Spleen (tissue), 11 donors: ENCODE data around the gene ELFN1. TPM values are rescaled to one million over a fixed set of nuclear protein-coding genes. Genes with fewer than 3 reads are reported as not detected.

Experiments
- DNase-seq: peaks from one replicate; pipeline ENCODE4 v3.0.0-alpha.2; 2020
- H3K27ac ChIP-seq, 8 donors: fragments of 200-600 bp; sonication (generic) in 7 of 8; 1 replicate in 4 of 8; 2 replicates in 4 of 8; pipeline versions ENCODE4 v1.5.0 to v1.8.0; 2016 to 2021; ENCODE audit warnings: inconsistent platforms in 4 of 8, mild to moderate bottlenecking in 4 of 8, moderate library complexity in 1 of 8
- H3K27me3 ChIP-seq, 7 donors: fragments of 200-600 bp; sonication (generic) in 6 of 7; replicated peaks in 1 of 7; 1 replicate in 4 of 7; 2 replicates in 3 of 7; pipeline versions ENCODE4 v1.5.0 to v1.8.0; 2016 to 2021; ENCODE audit warnings: inconsistent platforms in 3 of 7, mild to moderate bottlenecking in 1 of 7
- H3K36me3 ChIP-seq, 6 donors: fragments of 200-600 bp; sonication (generic) in 5 of 6; 1 replicate in 4 of 6; 2 replicates in 2 of 6; pipeline versions ENCODE4 v1.5.0 to v1.8.0; 2016 to 2021; ENCODE audit warnings: inconsistent platforms in 2 of 6
- H3K4me1 ChIP-seq, 6 donors: fragments of 200-600 bp; sonication (generic) in 5 of 6; 1 replicate in 3 of 6; 2 replicates in 3 of 6; pipeline versions ENCODE4 v1.5.0 to v1.8.0; 2016 to 2021; ENCODE audit warnings: inconsistent platforms in 3 of 6
- H3K4me3 ChIP-seq, 8 donors: fragments of 200-600 bp; sonication (generic) in 7 of 8; 1 replicate in 4 of 8; 2 replicates in 4 of 8; pipeline versions ENCODE4 v1.5.0 to v1.8.0; 2016 to 2021; ENCODE audit warnings: inconsistent platforms in 4 of 8, mild to moderate bottlenecking in 4 of 8, moderate library complexity in 2 of 8
- H3K9me3 ChIP-seq, 8 donors: fragments of 200-600 bp; sonication (generic) in 7 of 8; 1 replicate in 4 of 8; 2 replicates in 4 of 8; pipeline versions ENCODE4 v1.5.0 to v1.8.0; 2016 to 2021; ENCODE audit warnings: inconsistent platforms in 4 of 8
- POLR2A ChIP-seq, 3 donors: fragments of 450-650 bp; IDR thresholded peaks; one replicate each; pipeline ENCODE4 v1.5.1; 2017; ENCODE audit warnings: antibody characterized with exemption in 3 of 3, mild to moderate bottlenecking in 1 of 3
- POLR2AphosphoS5 ChIP-seq, 3 donors: sonication (generic); formaldehyde crosslinking; IDR thresholded peaks; one replicate each; pipeline ENCODE4 v1.5.1; 2017; ENCODE audit warnings: antibody characterized with exemption in 3 of 3
- WGBS, 5 donors: extraction: QIAGEN DNeasy Blood & Tissue Kit in 3 of 5; methylation state at CpG; one replicate each; pipeline versions ENCODE4 v1.1.5 to v1.1.7; 2013 to 2018; 5-methylcytosine and 5-hydroxymethylcytosine counted together
- intact Hi-C: fragments of 100-400 bp; cut with DNase I; formaldehyde crosslinking; loops from one replicate; pipeline ENCODE4 v1.15.0; 2023; ENCODE audit warnings: low total_unique reads
- polyA plus RNA-seq, 3 donors: library from polyadenylated mRNA; stranded (reverse); fragments of 200-250 nt; gene quantifications; one replicate each; pipeline ENCODE4 v1.2.1, GENCODE V29; 2013
- total RNA-seq, 7 donors: library from RNA; depleted of rRNA in 3 of 7; stranded (reverse); fragments of >200 nt in 3 of 7; fragmentation: NEBNext Ultra II Directional in 4 of 7; extraction: Animal tissue kit (Norgen Biotek cat#: 25700) in 4 of 7; gene quantifications; one replicate each; pipeline versions ENCODE4 v1.1.0 to v1.2.1, GENCODE V29; 2016 to 2021
- TF ChIP-seq, protein P1 (sequence below), 11 experiments: fragments of 200-600 bp in 7 of 11; fragments of 450-650 bp in 4 of 11; sonication (generic) in 4 of 11; IDR thresholded peaks in 8 of 11; conservative IDR thresholded peaks in 3 of 11; 1 replicate in 7 of 11; 2 replicates in 4 of 11; pipeline versions ENCODE4 v1.4.0 to v1.8.0; 2016 to 2021; ENCODE audit warnings: antibody characterized with exemption in 11 of 11, inconsistent platforms in 4 of 11, mild to moderate bottlenecking in 1 of 11
- donor health status: healthy with polysubstance abuse.
- donor health status: DM: no; HTN: no; CAD: no; lungs with moderate emphysema.
- donor health status: DM: no; HTN: no; CAD: no.
- donor health status: Bipolar disorder and iron deficiency.
- donor health status: healthy.
- donor health status: DM: no; HTN: no; CAD: no.
- donor health status: DM: yes; HTN: yes; CAD: no.

Gene ELFN1
- total and polyA plus RNA-seq, 10 donors, result 0.22 to 3.9 (median 2.4) TPM

DNA sequence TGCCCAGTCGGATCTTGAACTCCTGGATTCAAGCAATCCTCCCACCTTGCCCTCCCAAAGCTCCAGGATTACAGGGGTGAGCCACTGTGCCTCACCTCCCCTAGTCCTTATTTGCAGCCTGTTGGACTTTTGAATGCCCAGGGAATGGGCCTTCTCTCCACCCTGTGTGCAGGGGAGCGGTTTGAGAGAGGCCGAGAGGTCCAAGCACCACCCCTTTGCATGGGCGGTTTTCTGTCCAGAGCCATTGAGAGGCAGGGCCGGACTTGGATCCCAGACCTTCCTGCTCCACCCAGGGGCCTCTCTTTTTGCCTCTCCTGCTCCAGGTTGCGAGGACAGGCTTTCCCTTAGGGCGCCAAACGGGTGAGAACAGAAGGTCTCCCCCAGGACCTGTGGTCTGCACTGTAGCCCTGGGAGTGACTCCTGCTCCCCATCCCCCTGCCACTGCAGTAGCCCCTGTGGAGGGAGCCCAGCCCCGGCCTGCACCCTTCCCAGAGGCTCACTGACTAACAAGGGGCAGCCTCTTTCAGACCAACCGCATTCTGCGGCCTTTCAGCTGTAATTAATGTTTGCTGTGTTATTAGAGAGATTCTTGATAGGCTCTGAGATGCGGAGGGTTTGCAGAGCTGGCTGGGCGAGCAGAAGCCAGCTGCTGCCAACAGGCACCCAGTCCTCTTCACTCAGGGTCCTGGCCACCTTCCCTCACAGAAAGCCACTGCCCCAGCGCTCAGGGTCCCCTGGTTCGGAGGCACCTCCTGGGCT is 57.9 kb downstream of the ELFN1 start:
- Histone ChIP-seq H3K36me3 (peaks cover 0 to 4% (median 0%) of the 10 kb centered on the region in 6 donors), H3K27ac (no peak overlapping the region), H3K4me1 (no peaks in the 10 kb centered on the region), H3K27me3 (peaks cover 0 to 26% (median 0%) of the 10 kb centered on the region in 7 donors), H3K9me3 (peaks cover 0 to 30% (median 13%) of the 10 kb centered on the region in 8 donors), H3K4me3 (no peak overlapping the region)
- intact Hi-C loops, result no loop called here
- WGBS, 5 donors, result 71 to 87% (median 82%) methylated on average over 13 to 15 of the region's 15 CpGs
- TF ChIP-seq, protein P1, sequence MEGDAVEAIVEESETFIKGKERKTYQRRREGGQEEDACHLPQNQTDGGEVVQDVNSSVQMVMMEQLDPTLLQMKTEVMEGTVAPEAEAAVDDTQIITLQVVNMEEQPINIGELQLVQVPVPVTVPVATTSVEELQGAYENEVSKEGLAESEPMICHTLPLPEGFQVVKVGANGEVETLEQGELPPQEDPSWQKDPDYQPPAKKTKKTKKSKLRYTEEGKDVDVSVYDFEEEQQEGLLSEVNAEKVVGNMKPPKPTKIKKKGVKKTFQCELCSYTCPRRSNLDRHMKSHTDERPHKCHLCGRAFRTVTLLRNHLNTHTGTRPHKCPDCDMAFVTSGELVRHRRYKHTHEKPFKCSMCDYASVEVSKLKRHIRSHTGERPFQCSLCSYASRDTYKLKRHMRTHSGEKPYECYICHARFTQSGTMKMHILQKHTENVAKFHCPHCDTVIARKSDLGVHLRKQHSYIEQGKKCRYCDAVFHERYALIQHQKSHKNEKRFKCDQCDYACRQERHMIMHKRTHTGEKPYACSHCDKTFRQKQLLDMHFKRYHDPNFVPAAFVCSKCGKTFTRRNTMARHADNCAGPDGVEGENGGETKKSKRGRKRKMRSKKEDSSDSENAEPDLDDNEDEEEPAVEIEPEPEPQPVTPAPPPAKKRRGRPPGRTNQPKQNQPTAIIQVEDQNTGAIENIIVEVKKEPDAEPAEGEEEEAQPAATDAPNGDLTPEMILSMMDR (IDR thresholded peaks at IDR 0.05 in 8 of 11, conservative IDR thresholded peaks at IDR 0.05 in 3 of 11), result no peak
- TF ChIP-seq POLR2AphosphoS5 (IDR thresholded peaks at IDR 0.05) (no peak), POLR2A (IDR thresholded peaks at IDR 0.05) (no peak)
- no peak for DNase-seq

DNA sequence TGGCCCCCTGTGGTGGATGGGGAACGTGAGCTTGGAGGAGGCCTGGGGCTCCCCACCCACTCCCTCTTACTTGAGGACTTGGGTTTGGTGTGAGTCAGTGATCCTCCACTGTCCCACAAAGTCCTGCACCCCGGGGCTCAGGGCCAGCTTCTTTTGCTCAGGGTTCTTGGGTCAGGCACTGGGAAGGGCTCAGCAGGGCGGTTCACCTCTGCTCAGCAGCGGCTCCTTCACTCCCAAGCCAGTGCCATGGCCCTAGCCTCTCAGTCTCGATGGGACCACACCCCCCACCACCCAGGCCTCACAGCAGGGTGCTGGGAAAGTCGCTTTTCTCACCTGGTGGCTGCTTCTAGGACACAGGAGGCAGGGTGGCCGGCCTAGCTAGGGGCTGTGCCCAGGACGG is 59.1 kb downstream of the ELFN1 start:
- H3K4me3 ChIP-seq, result no peak overlapping the region
- 84 to 100% (median 92%) methylated on average over 2 to 8 of the region's 8 CpGs for WGBS, 5 donors
- no peak for DNase-seq
- peaks cover 0 to 4% (median 0%) of the 10 kb centered on the region in 6 donors for H3K36me3 ChIP-seq
- intact Hi-C loops, result no loop called here
- H3K9me3 ChIP-seq, result peaks cover 0 to 25% (median 13%) of the 10 kb centered on the region in 8 donors
- H3K27ac ChIP-seq, result no peak overlapping the region
- no peaks in the 10 kb centered on the region for H3K4me1 ChIP-seq
- peaks cover 0 to 31% (median under 1%) of the 10 kb centered on the region in 7 donors for H3K27me3 ChIP-seq
- TF ChIP-seq, protein P1 (IDR thresholded peaks at IDR 0.05 in 8 of 11, conservative IDR thresholded peaks at IDR 0.05 in 3 of 11), result no peak
- TF ChIP-seq POLR2AphosphoS5 (IDR thresholded peaks at IDR 0.05) (no peak), POLR2A (IDR thresholded peaks at IDR 0.05) (no peak)

DNA sequence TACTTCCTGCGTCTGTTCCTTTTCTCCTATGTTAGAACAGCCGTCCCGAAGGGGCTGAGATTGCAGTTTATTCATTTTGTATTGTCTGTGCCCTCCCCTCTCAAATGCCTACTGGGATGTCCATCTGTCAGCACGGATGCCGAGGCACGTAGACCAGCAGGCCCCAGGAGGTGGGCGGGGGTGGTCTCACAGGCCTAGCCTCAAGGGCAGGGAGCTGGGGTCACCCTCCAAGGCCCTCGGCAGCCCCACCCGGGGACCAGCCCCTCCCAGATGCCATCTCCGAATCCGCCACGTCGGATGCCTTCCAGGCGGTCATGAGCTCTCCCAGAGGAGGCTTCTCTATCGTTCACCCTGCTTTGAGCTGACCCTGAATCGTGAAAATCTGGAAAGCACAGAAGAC is 59.7 kb downstream of the ELFN1 start:
- 93 to 96% (median 94%) methylated on average over 13 to 16 of the region's 16 CpGs for WGBS, 5 donors
- peaks cover 0 to 4% (median 0%) of the 10 kb centered on the region in 6 donors for H3K36me3 ChIP-seq
- H3K27ac ChIP-seq, result no peak overlapping the region
- H3K9me3 ChIP-seq, result peaks cover 0 to 25% (median 13%) of the 10 kb centered on the region in 8 donors
- intact Hi-C loops, result no loop called here
- no peak for DNase-seq
- H3K27me3 ChIP-seq, result peaks cover 0 to 35% (median 5%) of the 10 kb centered on the region in 7 donors
- H3K4me1 ChIP-seq, result no peaks in the 10 kb centered on the region
- TF ChIP-seq, protein P1 (IDR thresholded peaks at IDR 0.05 in 8 of 11, conservative IDR thresholded peaks at IDR 0.05 in 3 of 11), result no peak
- TF ChIP-seq POLR2A (IDR thresholded peaks at IDR 0.05) (no peak), POLR2AphosphoS5 (IDR thresholded peaks at IDR 0.05) (no peak)
- no peak overlapping the region for H3K4me3 ChIP-seq

DNA sequence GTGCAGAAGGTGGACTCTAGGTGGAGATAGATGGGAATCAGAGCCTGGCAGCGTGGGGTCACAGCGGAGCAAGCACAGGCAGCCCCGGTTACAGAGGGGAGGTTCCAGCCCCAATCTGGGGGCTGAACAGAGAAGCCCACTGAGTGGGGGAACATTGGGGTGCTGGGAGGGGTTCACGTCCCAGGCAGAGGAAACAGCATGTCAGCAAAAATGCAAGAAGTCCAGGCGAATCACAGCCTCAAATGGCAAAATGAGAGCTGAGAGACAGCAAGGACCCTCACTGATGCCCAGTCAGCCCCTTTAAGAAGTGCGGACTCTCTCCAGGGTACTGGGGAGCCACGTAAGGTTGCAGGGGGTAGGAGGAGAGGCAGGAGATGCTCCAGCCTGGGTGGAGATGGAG is 62.0 kb downstream of the ELFN1 start:
- Histone ChIP-seq H3K27ac (no peak overlapping the region), H3K27me3 (peaks cover 0 to 34% (median 0%) of the 10 kb centered on the region in 7 donors), H3K9me3 (peaks cover 0 to 25% (median 13%) of the 10 kb centered on the region in 8 donors), H3K4me3 (no peak overlapping the region), H3K4me1 (no peaks in the 10 kb centered on the region), H3K36me3 (peaks cover 0 to 4% (median 0%) of the 10 kb centered on the region in 6 donors)
- no peak for TF ChIP-seq POLR2AphosphoS5 (IDR thresholded peaks at IDR 0.05)
- TF ChIP-seq, protein P1 (IDR thresholded peaks at IDR 0.05 in 8 of 11, conservative IDR thresholded peaks at IDR 0.05 in 3 of 11), result no peak
- TF ChIP-seq POLR2A (IDR thresholded peaks at IDR 0.05), result no peak
- DNase-seq, result no peak
- intact Hi-C loops, result no loop called here
- 86 to 95% (median 90%) methylated on average over 7 of the region's 7 CpGs for WGBS, 5 donors
